Measurements from ENCODE around the gene PCNX4.

Gene PCNX4

DNA sequence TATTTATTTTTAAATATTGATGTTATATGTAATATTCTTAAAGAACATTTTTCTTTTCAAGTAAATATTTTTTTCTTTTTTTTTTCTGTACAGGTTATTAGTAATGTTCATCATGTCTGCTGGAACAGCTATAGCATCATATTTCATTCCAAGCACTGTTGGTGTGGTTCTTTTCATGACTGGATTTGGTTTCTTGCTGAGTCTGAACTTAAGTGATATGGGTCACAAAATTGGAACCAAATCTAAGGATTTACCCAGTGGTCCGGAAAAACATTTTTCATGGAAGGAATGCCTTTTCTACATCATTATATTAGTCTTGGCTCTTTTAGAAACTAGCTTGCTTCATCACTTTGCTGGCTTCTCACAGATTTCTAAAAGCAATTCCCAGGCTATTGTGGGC lies 23.2 kb downstream of the PCNX4 start:
- TF ChIP-seq CTCF (IDR thresholded peaks at IDR 0.05) = no peak
- no peak overlapping the region for H3K27ac ChIP-seq
- no peaks in the 10 kb centered on the region for H3K9me3 ChIP-seq (ENCODE audit: control insufficient read depth, low read length)
- no peaks in the 10 kb centered on the region for H3K27me3 ChIP-seq (ENCODE audit: control insufficient read depth, insufficient read depth, low read length)
- H3K79me2 ChIP-seq = peaks cover 11% of the 10 kb centered on the region
- no peak overlapping the region for H3K4me3 ChIP-seq (ENCODE audit: low read depth, low read length)
- no peak overlapping the region for H3K4me2 ChIP-seq (ENCODE audit: low read length)
- no peak overlapping the region for H3K9ac ChIP-seq
- H3K36me3 ChIP-seq (ENCODE audit: control insufficient read depth, insufficient read depth, low read length) = no peaks in the 10 kb centered on the region
- H2AFZ ChIP-seq = no peak overlapping the region
- H3K4me1 ChIP-seq = no peaks in the 10 kb centered on the region

GRCh38 chr14:60116181-60116580 lies 24.5 kb downstream of the PCNX4 start:
- Histone ChIP-seq H3K4me2 (ENCODE audit: low read length) (no peak overlapping the region), H3K4me1 (no peaks in the 10 kb centered on the region), H3K79me2 (peaks cover 3% of the 10 kb centered on the region), H3K9me3 (ENCODE audit: control insufficient read depth, low read length) (no peaks in the 10 kb centered on the region), H3K36me3 (ENCODE audit: control insufficient read depth, insufficient read depth, low read length) (no peaks in the 10 kb centered on the region), H3K27me3 (ENCODE audit: control insufficient read depth, insufficient read depth, low read length) (no peaks in the 10 kb centered on the region), H3K9ac (no peak overlapping the region), H3K27ac (no peak overlapping the region), H2AFZ (no peak overlapping the region), H3K4me3 (ENCODE audit: low read depth, low read length) (no peak overlapping the region)
- TF ChIP-seq CTCF (IDR thresholded peaks at IDR 0.05) = no peak

- Histone ChIP-seq H3K27ac (no peak overlapping the region), H3K4me1 (no peaks in the 10 kb centered on the region), H3K4me2 (ENCODE audit: low read length) (no peak overlapping the region), H3K36me3 (ENCODE audit: control insufficient read depth, insufficient read depth, low read length) (no peaks in the 10 kb centered on the region), H2AFZ (no peak overlapping the region), H3K9ac (no peak overlapping the region), H3K27me3 (ENCODE audit: control insufficient read depth, insufficient read depth, low read length) (no peaks in the 10 kb centered on the region), H3K9me3 (ENCODE audit: control insufficient read depth, low read length) (no peaks in the 10 kb centered on the region), H3K4me3 (ENCODE audit: low read depth, low read length) (no peak overlapping the region), H3K79me2 (no peaks in the 10 kb centered on the region)
- TF ChIP-seq CTCF (IDR thresholded peaks at IDR 0.05) = no peak
Measured at GRCh38 chr14:60125918-60126317, 34.2 kb downstream of the PCNX4 start.

DNA sequence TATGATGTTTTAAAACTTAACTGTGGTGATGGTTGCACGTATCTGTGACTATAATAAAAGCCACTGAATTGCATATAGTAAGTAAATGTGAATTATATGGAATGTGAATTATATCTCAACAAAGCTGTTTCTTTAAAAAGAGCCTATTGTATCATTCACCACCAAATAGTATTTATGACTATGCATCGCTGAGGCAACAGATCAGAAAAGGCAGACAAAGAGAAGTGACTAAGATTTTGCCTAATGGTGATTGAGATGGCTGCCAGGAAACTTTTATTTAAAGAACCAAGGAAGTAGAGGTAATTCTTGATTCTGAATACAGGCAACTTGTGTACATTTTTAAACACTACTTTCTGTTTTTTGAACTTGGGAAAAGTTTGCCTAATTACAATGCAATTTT lies 41.8 kb downstream of the PCNX4 start:
- Histone ChIP-seq H3K9me3 (ENCODE audit: control insufficient read depth, low read length) (no peaks in the 10 kb centered on the region), H3K9ac (no peak overlapping the region), H3K27ac (no peak overlapping the region), H3K79me2 (no peaks in the 10 kb centered on the region), H3K4me1 (no peaks in the 10 kb centered on the region), H3K36me3 (ENCODE audit: control insufficient read depth, insufficient read depth, low read length) (no peaks in the 10 kb centered on the region), H2AFZ (no peak overlapping the region), H3K27me3 (ENCODE audit: control insufficient read depth, insufficient read depth, low read length) (no peaks in the 10 kb centered on the region), H3K4me3 (ENCODE audit: low read depth, low read length) (no peak overlapping the region), H3K4me2 (ENCODE audit: low read length) (no peak overlapping the region)
- no peak for TF ChIP-seq CTCF (IDR thresholded peaks at IDR 0.05)

DNA sequence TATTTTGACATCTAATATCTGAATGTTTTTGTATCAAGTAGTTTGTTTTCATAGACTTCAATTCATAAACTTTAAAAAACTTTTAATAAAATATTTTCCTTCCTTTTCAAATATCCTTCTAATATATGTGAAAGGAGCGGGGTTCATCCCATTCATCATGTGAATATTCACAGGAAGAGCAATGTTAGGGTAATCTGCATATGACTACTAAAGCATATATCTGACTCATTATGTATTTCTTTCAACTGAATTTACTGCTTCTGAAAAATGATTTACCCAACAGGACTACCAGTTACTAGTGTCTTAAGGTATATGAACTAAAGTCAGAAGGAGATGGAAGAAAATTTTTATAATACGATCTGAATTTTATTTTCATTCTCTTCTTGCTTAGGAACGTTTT lies 43.0 kb downstream of the PCNX4 start:
- no peaks in the 10 kb centered on the region for H3K27me3 ChIP-seq (ENCODE audit: control insufficient read depth, insufficient read depth, low read length)
- H3K4me1 ChIP-seq = no peaks in the 10 kb centered on the region
- H3K36me3 ChIP-seq (ENCODE audit: control insufficient read depth, insufficient read depth, low read length) = no peaks in the 10 kb centered on the region
- H3K9me3 ChIP-seq (ENCODE audit: control insufficient read depth, low read length) = no peaks in the 10 kb centered on the region
- no peak overlapping the region for H3K27ac ChIP-seq
- H3K9ac ChIP-seq = no peak overlapping the region
- H2AFZ ChIP-seq = no peak overlapping the region
- no peak overlapping the region for H3K4me2 ChIP-seq (ENCODE audit: low read length)
- no peak for TF ChIP-seq CTCF (IDR thresholded peaks at IDR 0.05)
- H3K4me3 ChIP-seq (ENCODE audit: low read depth, low read length) = no peak overlapping the region
- H3K79me2 ChIP-seq = no peaks in the 10 kb centered on the region

All from parathyroid adenoma (tissue), 2 donors.